Measurements from ENCODE around the gene TRMU. TPM values are rescaled to one million over a fixed set of nuclear protein-coding genes. Genes with fewer than 3 reads are reported as not detected.

TRMU gene
- total RNA-seq, 2 experiments from 2014 or later = 87.2 to 98.1 TPM

GRCh38 chr22:46292173-46292572, 43.3 kb upstream of the TRMU start:
- ATAC-seq (no peak), DNase-seq (no peak)
- intact Hi-C loops (cut with micrococcal nuclease) = no loop called here
- peaks cover 28% of the 10 kb centered on the region for H3K4me1 Mint-ChIP-seq (ENCODE audit: low read depth)
- H3K9me3 Mint-ChIP-seq = no peaks in the 10 kb centered on the region
- H3K4me3 Mint-ChIP-seq = no peak overlapping the region
- POLR2A ChIA-PET = no interaction called here
- CTCF ChIA-PET = no interaction called here
- H3K27ac Mint-ChIP-seq = no peak overlapping the region
- no peaks in the 10 kb centered on the region for H3K27me3 Mint-ChIP-seq
- peaks cover 6% of the 10 kb centered on the region for H3K36me3 Mint-ChIP-seq (ENCODE audit: low read depth)
- TF ChIP-seq CTCF (IDR thresholded peaks at IDR 0.05) = no peak

- Mint-ChIP-seq H3K4me3 (no peak overlapping the region), H3K4me1 (ENCODE audit: low read depth) (peaks cover 26% of the 10 kb centered on the region), H3K27ac (no peak overlapping the region), H3K9me3 (no peaks in the 10 kb centered on the region), H3K27me3 (no peaks in the 10 kb centered on the region), H3K36me3 (ENCODE audit: low read depth) (peaks cover 11% of the 10 kb centered on the region)
- no peak for TF ChIP-seq CTCF (IDR thresholded peaks at IDR 0.05)
- ATAC-seq = no peak
- DNase-seq = no peak
- intact Hi-C loops (cut with micrococcal nuclease) = no loop called here
- ChIA-PET POLR2A (no interaction called here), CTCF (no interaction called here)
Measured at GRCh38 chr22:46292732-46293131, 42.8 kb upstream of the TRMU start.

- Mint-ChIP-seq H3K36me3 (ENCODE audit: low read depth) (peaks cover 16% of the 10 kb centered on the region), H3K4me1 (ENCODE audit: low read depth) (peaks cover 21% of the 10 kb centered on the region), H3K27me3 (peaks cover 2% of the 10 kb centered on the region), H3K9me3 (no peaks in the 10 kb centered on the region), H3K27ac (peak overlapping the region; percentile 30), H3K4me3 (no peak overlapping the region)
- no peak for ATAC-seq
- CTCF ChIA-PET = no interaction called here
- POLR2A ChIA-PET = no interaction called here
- peak; percentile 56 for DNase-seq
- intact Hi-C loops (cut with micrococcal nuclease) = no loop called here
- no peak for TF ChIP-seq CTCF (IDR thresholded peaks at IDR 0.05)
Measured at GRCh38 chr22:46293577-46294260, 41.8 kb upstream of the TRMU start.

GRCh38 chr22:46294784-46295183, 40.7 kb upstream of the TRMU start:
- Mint-ChIP-seq H3K9me3 (no peaks in the 10 kb centered on the region), H3K36me3 (ENCODE audit: low read depth) (peaks cover 25% of the 10 kb centered on the region), H3K4me1 (ENCODE audit: low read depth) (peaks cover 23% of the 10 kb centered on the region), H3K27me3 (peaks cover 4% of the 10 kb centered on the region), H3K27ac (no peak overlapping the region), H3K4me3 (peak overlapping the region; percentile 91)
- TF ChIP-seq CTCF (IDR thresholded peaks at IDR 0.05) = no peak
- POLR2A ChIA-PET = interaction anchor here (1.3 to 1.7 kb wide), 2 partner anchors 30 to 33 kb away, joined by 3 to 4 read pairs; no protein-coding TSS in a partner anchor
- ATAC-seq (no peak), DNase-seq (no peak)
- CTCF ChIA-PET = interaction anchor here (2.1 kb wide), 1 partner anchor 173 kb away, joined by 8 read pairs; no protein-coding TSS in a partner anchor
- intact Hi-C loops (cut with micrococcal nuclease) = loop anchor here (5.0 kb wide), 1 partner anchor 172 kb away; no protein-coding TSS in a partner anchor

- Mint-ChIP-seq H3K4me1 (ENCODE audit: low read depth) (peaks cover 23% of the 10 kb centered on the region), H3K27me3 (peaks cover 4% of the 10 kb centered on the region), H3K27ac (peak overlapping the region; percentile 94), H3K36me3 (ENCODE audit: low read depth) (peaks cover 29% of the 10 kb centered on the region), H3K4me3 (peak overlapping the region; percentile 91), H3K9me3 (no peaks in the 10 kb centered on the region)
- intact Hi-C loops (cut with micrococcal nuclease) = loop anchor here (5.0 kb wide), 1 partner anchor 173 kb away; no protein-coding TSS in a partner anchor
- POLR2A ChIA-PET = interaction anchor here (1.3 to 2.4 kb wide), 6 partner anchors 19 to 161 kb away, joined by 3 to 7 read pairs (median 4); partner anchors contain the start of genes CDPF1 and PPARA
- ATAC-seq (no peak), DNase-seq (no peak)
- no peak for TF ChIP-seq CTCF (IDR thresholded peaks at IDR 0.05)
- CTCF ChIA-PET = interaction anchor here (1.6 to 2.1 kb wide), 4 partner anchors 45 to 289 kb away, joined by 4 to 8 read pairs (median 6); partner anchors contain the start of gene CDPF1
Measured at GRCh38 chr22:46295277-46295971, 40.1 kb upstream of the TRMU start.
